G401 (cell line): ENCODE measurements around the gene NT5M. TPM values are rescaled to one million over a fixed set of nuclear protein-coding genes. Genes with fewer than 3 reads are reported as not detected.

ENCODE experiments used
- DNase-seq: peaks from one replicate; pipeline ENCODE4 v3.0.0-alpha.2; 2015; ENCODE audit warnings: low spot score
- in situ Hi-C: cut with HindIII; loops from 2 replicates; pipeline ENCODE4 v1.10.0; 2016; ENCODE audit warnings: low sequenced_read_pairs, mixed read lengths
- total RNA-seq: library from RNA; depleted of rRNA; stranded (reverse); fragments of >200 nt; shearing (Covaris generic); gene quantifications from 2 replicates; pipeline ENCODE4 v1.2.3, GENCODE V29; 2014; rRNA removed

The NT5M gene
- total RNA-seq, 1 experiment from 2014 or later: 1.4 TPM

- in situ Hi-C loops: no loop called here
These were observed 81.8 kb downstream of the NT5M start for GRCh38 chr17:17384961-17385360.

GRCh38 chr17:17385491-17385890 is 82.3 kb downstream of the NT5M start:
- in situ Hi-C loops: no loop called here
- DNase-seq: no peak

More at GRCh38 chr17:17384961-17385360, 81.8 kb downstream of the NT5M start:
- DNase-seq: no peak

DNA sequence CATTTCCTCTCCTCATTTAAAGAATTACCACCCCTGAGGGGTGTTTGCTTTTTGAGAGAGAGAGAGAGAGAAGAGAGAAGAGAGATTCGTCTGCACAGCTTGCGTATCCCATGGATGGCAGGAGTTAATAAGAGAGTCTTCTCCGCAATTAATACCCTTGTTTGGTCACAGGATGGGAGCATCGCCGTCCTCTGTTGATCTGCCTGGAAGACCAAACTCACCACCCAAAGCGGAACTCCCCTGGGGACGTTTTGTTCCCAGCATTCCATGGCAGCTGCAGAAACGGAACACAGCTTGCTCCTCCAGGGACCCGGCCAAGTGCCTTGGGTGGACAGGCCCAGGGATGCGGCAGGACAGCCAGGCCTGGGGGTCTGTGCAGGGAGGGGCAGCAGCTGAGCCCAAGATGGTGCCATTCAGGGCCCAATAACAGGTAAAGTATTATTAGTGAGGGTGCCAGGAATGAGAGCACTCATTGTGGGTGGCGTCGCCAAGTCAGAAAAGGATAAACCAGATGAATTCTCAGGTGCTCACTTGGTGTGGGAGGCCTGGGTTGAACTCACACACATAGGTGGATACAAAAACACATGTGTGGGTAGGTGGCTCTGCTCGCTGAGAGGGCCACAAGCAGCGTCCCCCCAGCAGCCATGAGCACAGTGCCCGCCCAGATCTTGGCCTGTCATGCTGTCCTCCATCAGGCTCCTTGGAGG is 83.1 kb downstream of the NT5M start:
- DNase-seq: no peak
- in situ Hi-C loops: no loop called here

DNA sequence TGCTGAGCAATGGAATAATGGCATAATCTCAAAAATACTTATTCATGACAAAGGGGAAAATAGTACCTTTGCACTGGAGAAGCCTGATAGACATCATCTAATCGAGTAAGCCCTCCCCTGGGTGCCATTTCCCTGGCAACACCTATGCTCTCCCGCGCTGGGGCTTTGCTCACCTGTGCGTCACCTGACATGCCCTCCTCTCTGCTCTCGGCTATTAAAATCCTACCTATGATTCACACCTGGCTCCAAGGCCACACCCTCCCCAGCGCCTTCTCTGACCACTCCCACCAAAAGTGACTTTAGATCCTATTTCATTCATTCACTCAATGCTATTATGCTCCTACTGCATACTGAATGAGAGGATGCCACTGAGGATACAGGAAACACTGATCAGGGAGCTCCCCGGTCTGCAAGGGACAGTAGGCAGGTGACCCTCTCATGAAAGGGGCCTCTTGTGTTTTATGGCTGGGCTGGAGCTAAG is 83.9 kb downstream of the NT5M start:
- DNase-seq: no peak
- in situ Hi-C loops: no loop called here

DNA sequence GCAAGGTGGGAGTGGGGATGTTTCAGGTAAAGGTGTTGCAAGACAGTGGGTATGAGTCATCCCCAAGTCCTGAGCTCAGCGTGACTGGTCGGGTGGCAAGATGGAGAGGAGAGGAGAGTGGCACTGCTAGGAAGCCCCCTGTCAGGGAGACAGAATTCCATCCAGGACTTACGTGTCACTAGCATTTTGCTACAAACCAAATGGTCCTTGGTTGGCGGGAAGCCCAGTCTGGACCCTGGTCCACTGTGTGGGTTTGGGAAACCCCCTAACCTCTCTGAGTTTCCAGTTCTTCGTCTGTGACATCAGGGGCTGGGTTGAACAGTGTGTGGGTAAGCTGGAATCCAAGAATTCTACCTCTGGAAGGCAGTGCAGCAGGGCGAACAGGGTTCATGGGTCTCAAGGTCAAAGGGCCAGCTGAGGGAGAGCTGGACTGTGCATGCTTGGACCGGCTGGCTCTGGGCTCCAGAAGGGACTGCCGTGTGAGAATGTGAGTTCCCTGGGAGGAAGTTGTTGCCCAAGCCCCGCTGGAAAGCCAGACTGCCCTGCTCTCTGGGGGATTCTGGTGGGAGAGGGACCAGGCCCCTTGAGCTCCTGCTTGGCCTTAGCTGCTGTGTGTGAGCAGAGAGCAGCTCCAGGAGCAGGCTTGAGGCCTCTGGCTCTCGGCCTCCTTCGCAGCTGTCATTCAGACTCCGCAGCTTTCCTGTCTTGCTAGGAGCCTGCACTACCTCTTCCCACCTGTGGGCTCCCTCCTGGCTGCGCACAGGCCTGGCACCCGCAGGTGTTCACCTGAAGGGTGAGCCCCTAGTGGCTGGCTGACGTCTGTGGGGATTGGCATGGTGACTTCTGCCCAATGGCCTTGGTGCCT is 84.6 kb downstream of the NT5M start:
- in situ Hi-C loops: no loop called here
- no peak for DNase-seq

DNA sequence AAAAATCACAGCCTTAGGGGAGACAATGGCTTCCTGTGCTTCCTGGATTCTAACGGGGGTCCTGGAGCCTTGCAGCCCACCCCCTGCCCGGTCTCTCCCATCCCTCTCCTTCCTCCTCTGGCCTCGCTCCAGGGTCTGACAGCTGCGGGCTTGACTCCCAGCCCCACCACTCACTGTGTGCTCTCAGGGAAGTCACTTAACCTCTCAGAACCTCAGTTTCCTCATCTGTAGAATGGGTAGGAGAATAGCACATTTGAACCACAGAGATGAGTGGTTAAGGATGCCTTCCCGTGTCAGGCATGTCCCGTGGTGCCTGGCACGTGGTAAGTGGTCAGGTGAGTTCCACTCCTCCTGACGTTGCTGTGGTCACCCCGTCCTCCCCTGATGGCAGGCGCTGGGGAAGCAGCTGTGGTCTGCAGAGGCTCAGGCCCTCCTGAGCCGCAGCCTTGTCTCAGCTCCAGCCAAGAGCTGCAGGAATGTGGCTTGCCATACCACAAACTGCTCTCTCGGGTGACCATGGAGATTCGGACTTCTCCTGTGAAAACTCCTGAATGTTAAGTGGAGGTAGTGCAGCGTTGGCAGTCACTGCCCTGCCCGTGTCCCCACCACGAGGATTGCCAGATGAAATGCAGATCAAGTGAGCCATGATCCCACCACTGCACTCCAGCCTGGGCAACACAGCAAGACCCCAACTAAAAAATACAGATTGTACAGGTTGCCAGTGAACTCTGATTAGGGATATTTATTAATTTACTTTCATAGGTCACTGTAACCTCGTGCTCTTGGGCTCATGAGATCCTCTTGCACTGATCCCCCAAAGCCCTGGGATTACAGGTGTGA is 85.7 kb downstream of the NT5M start:
- DNase-seq: no peak
- in situ Hi-C loops: no loop called here

DNA sequence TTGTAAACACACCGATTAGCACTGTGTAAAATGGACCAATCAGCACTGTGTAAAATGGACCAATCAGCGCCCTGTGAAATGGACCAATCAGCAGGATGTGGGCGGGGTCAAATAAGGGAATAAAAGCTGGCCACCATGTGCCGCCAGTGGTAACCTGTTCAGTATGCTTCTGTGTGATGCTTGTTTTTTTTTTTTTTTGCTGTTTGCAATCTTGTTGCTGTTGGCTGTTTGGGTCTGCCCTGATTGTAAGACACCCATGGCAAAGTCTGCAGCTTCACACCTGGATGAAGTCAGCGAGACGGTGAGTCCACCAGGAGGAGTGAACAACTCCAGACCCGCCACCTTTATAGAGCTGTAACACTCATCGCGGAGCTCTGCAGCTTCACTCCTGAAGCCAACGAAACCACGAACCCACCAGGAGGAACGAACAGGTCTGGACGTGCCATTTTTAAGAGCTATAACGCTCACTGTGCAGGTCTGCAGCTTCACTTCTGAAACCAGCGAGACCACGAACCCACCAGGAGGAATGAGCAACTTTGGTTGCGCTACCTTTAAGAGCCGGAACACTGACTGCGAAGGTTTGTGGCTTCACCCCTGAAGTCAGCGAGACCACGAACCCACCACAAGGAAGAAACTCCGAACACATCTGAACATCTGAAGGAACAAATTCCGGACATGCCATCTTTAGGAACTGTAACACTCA is 88.6 kb downstream of the NT5M start:
- DNase-seq: no peak
- in situ Hi-C loops: no loop called here

DNA sequence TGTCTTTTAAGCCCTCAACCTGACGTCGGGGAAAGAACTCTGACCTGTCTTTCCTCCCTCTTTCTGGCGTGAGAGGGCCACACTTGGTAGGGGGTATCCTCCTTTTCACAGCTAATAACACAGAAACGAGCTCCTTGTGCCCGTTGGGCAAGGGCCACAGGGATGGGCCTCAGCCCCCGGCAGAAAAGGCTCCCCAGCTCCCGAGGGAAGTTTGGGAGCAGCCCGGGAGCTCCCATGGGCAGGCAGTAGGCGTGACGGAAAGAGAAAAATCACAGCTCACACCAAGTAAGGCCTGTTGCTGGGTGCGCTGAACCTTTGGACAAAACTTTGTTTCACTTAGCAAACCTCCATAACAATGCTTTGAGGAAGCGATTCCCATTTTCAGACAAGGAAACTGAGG is 90.8 kb downstream of the NT5M start:
- in situ Hi-C loops: no loop called here
- no peak for DNase-seq

DNA sequence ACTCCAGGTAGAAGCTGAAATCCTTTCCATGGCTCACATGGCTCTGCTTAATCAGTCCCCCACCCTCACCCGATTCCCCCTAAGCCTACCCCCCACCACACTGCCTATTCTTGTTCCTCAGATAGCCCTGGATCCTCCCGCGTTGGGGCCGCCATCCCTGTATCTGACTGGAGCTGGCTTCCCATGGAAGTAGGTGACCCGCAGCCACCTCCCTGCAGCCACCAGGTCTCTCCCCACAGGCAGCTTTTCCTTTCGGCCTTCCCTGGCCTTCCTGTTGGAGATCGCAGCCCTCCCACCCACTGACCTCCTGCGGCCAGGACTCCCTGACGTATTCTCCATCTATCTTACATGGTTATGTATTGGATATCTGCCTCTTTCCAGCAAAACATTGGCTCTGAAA is 91.3 kb downstream of the NT5M start:
- in situ Hi-C loops: no loop called here
- DNase-seq: no peak

DNA sequence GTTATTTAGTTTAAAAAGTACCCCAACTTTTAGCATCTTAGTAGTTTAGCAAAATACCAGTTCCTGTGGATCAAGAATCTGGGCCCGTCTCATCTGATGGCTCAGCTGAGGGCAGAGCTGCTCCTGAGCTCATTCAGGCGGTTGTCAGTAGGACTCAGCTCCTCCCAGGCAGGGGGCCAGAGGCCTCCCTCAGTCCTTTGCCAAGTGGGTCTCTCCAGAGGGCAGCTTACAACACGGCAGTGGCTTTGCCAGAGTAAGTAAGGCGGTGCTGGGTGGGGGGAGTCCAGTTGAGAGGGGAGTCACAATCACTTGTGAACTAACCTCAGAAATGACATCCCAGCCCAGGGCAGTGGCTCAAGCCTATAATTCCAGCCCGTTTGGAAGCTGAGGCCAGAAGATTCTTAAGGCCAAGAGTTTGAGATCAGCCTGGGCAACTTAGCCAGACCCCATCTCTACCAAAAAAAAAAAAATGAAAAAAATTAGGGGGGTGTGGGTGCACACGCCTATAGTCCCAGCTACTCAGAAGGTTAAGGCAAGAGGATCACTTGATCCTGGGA is 92.2 kb downstream of the NT5M start:
- DNase-seq: no peak
- in situ Hi-C loops: no loop called here

- in situ Hi-C loops: no loop called here
These were observed 92.7 kb downstream of the NT5M start for GRCh38 chr17:17395885-17396284.

More at GRCh38 chr17:17395885-17396284, 92.7 kb downstream of the NT5M start:
- DNase-seq: no peak

Other genes with a start within 250 kb of the NT5M start
- 12.4 and 16.2 TPM in 2 replicates for gene PLD6, start 97.0 kb upstream of the NT5M start, total RNA-seq
- 66.2 and 75.3 TPM in 2 replicates for gene FLCN, start 66.2 kb upstream of the NT5M start, total RNA-seq
- gene COPS3, start 22.1 kb upstream of the NT5M start, total RNA-seq: 162 and 165 TPM in 2 replicates
- 16.4 and 21.1 TPM in 2 replicates for gene MED9, start 173.6 kb downstream of the NT5M start, total RNA-seq
- gene RASD1, start 193.0 kb downstream of the NT5M start, total RNA-seq: not detected in 2 replicates